Measurements from ENCODE around the gene FOXN1.
A peak's percentile ranks its signal among the peaks of the same experiment; 100 is the strongest.
"Not testable (repeated sequence)": the region's sequence is repeated elsewhere in the genome, so short reads cannot be mapped to it uniquely, and the experiment has no call there.

The FOXN1 gene

GRCh38 chr17:28572259-28573039 is 66.3 kb downstream of the FOXN1 start:
- Mint-ChIP-seq H3K27ac (peak overlapping the region; percentile 93), H3K36me3 (ENCODE audit: low read depth) (peaks cover 29% of the 10 kb centered on the region), H3K4me3 (peak overlapping the region; percentile 94), H3K4me1 (peaks cover 58% of the 10 kb centered on the region), H3K9me3 (no peaks in the 10 kb centered on the region), H3K27me3 (no peaks in the 10 kb centered on the region)
- no peak for DNase-seq
- ATAC-seq: no peak

- H3K4me1 Mint-ChIP-seq: peaks cover 53% of the 10 kb centered on the region
- H3K36me3 Mint-ChIP-seq (ENCODE audit: low read depth): peaks cover 32% of the 10 kb centered on the region
- H3K9me3 Mint-ChIP-seq: no peaks in the 10 kb centered on the region
- H3K27ac Mint-ChIP-seq: no peak overlapping the region
- ATAC-seq: no peak
- no peaks in the 10 kb centered on the region for H3K27me3 Mint-ChIP-seq
- no peak overlapping the region for H3K4me3 Mint-ChIP-seq
- no peak for DNase-seq
These were observed 66.9 kb downstream of the FOXN1 start for GRCh38 chr17:28573040-28573380.

GRCh38 chr17:28573521-28573920 is 67.4 kb downstream of the FOXN1 start:
- DNase-seq: no peak
- H3K27me3 Mint-ChIP-seq: no peaks in the 10 kb centered on the region
- ATAC-seq: no peak
- no peak overlapping the region for H3K4me3 Mint-ChIP-seq
- H3K9me3 Mint-ChIP-seq: no peaks in the 10 kb centered on the region
- peaks cover 33% of the 10 kb centered on the region for H3K36me3 Mint-ChIP-seq (ENCODE audit: low read depth)
- no peak overlapping the region for H3K27ac Mint-ChIP-seq
- peaks cover 49% of the 10 kb centered on the region for H3K4me1 Mint-ChIP-seq

- H3K4me1 Mint-ChIP-seq: peaks cover 47% of the 10 kb centered on the region
- no peak overlapping the region for H3K27ac Mint-ChIP-seq
- no peak for DNase-seq
- H3K27me3 Mint-ChIP-seq: no peaks in the 10 kb centered on the region
- ATAC-seq: no peak
- H3K9me3 Mint-ChIP-seq: no peaks in the 10 kb centered on the region
- no peak overlapping the region for H3K4me3 Mint-ChIP-seq
- peaks cover 30% of the 10 kb centered on the region for H3K36me3 Mint-ChIP-seq (ENCODE audit: low read depth)
These were observed 67.9 kb downstream of the FOXN1 start for GRCh38 chr17:28573966-28574480.

DNA sequence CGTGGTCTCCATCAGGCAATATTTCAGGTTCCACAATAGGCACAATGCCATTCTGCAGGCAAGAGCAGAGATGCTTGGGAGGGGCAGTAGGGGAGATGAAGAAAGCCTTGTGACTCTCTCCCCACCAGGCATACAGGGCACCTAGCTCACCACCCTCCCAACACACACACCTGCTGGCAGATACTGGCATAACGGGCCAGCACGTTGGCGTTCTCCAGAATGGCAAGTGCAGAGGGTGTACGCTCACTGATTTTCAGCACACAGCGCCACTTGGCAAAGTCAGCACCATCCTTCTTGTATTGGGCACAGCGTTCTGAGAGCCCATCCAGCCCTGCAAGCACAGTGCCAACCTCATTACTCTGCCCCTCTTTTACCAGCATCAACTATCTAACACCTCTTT is 68.4 kb downstream of the FOXN1 start:
- H3K4me3 Mint-ChIP-seq: peak overlapping the region; percentile 1
- H3K4me1 Mint-ChIP-seq: peaks cover 46% of the 10 kb centered on the region
- H3K36me3 Mint-ChIP-seq (ENCODE audit: low read depth): peaks cover 31% of the 10 kb centered on the region
- DNase-seq (no peak), ATAC-seq (no peak)
- H3K9me3 Mint-ChIP-seq: no peaks in the 10 kb centered on the region
- H3K27me3 Mint-ChIP-seq: no peaks in the 10 kb centered on the region
- no peak overlapping the region for H3K27ac Mint-ChIP-seq

GRCh38 chr17:28575126-28575795 is 69.1 kb downstream of the FOXN1 start:
- Mint-ChIP-seq H3K9me3 (no peaks in the 10 kb centered on the region), H3K4me3 (peak overlapping the region; percentile 1), H3K27me3 (no peaks in the 10 kb centered on the region), H3K4me1 (peaks cover 42% of the 10 kb centered on the region), H3K36me3 (ENCODE audit: low read depth) (peaks cover 30% of the 10 kb centered on the region), H3K27ac (no peak overlapping the region)
- ATAC-seq (no peak), DNase-seq (no peak)

- H3K4me1 Mint-ChIP-seq: peaks cover 37% of the 10 kb centered on the region
- H3K4me3 Mint-ChIP-seq: peak overlapping the region; percentile 83
- H3K36me3 Mint-ChIP-seq (ENCODE audit: low read depth): peaks cover 33% of the 10 kb centered on the region
- not testable (repeated sequence) for DNase-seq, H3K9me3 Mint-ChIP-seq, H3K27me3 Mint-ChIP-seq, ATAC-seq
- peak overlapping the region; percentile 68 for H3K27ac Mint-ChIP-seq
These were observed 69.9 kb downstream of the FOXN1 start for GRCh38 chr17:28576016-28576415.

DNA sequence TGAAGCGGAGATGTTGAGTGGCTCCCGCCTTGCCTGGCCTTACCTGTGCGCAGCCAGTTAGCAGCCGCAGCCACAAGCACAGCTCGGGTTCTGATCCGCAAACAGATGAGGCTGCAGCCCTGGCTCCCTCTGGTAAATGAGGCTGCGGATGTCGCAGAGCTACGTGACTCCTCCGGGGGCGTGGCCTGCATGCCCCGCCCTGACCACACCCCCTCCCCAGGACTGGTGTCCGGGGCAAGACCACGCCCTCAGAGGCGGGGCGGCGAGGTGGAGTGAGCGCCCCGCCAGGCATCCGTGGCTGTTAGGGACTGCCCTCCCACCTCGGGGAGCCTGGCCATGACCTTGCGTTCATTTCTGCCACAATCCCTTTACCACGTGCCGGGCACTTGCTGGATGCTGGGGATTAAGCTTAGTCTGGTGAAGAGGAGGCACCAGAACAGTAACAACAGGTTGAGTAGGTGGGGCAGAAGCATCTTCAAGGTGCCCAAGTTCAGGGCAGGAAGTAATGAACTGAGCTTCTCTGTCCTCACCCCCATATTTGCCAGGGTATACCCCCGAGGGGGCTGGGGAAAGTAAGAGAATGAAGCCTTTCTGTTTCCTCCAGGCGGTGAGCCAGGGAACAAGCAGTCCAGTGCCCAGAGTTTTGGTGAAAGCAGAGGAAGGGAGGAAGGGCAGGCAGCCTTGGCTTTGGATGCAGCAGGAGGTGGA is 70.8 kb downstream of the FOXN1 start, which contains the start of gene ALDOC:
Gene ALDOC, minus strand, starts transcription at position 138 of the 708 bp plus-strand sequence. CDS start 1,363 bp downstream, outside the sequence.
- H3K4me1 Mint-ChIP-seq: peaks cover 34% of the 10 kb centered on the region
- H3K36me3 Mint-ChIP-seq (ENCODE audit: low read depth): peaks cover 33% of the 10 kb centered on the region
- H3K27me3 Mint-ChIP-seq: no peaks in the 10 kb centered on the region

GRCh38 chr17:28577466-28577824 is 71.3 kb downstream of the FOXN1 start:
- no peak for ATAC-seq
- Mint-ChIP-seq H3K27ac (no peak overlapping the region), H3K27me3 (no peaks in the 10 kb centered on the region), H3K9me3 (no peaks in the 10 kb centered on the region), H3K4me1 (peaks cover 28% of the 10 kb centered on the region), H3K36me3 (ENCODE audit: low read depth) (peaks cover 33% of the 10 kb centered on the region), H3K4me3 (no peak overlapping the region)
- no peak for DNase-seq

More for the DNA sequence above, 70.8 kb downstream of the FOXN1 start, which contains the start of gene ALDOC:
- DNase-seq: peak; percentile 99
- peak; percentile 94 for ATAC-seq
- no peaks in the 10 kb centered on the region for H3K9me3 Mint-ChIP-seq
- peak within 1 kb of the TSS; percentile 90 for H3K27ac Mint-ChIP-seq
- H3K4me3 Mint-ChIP-seq: peak within 1 kb of the TSS; percentile 83

- Mint-ChIP-seq H3K27ac (peak overlapping the region; percentile 53), H3K4me3 (no peak overlapping the region), H3K9me3 (no peaks in the 10 kb centered on the region), H3K27me3 (no peaks in the 10 kb centered on the region), H3K4me1 (peaks cover 22% of the 10 kb centered on the region), H3K36me3 (ENCODE audit: low read depth) (peaks cover 33% of the 10 kb centered on the region)
- DNase-seq: no peak
- ATAC-seq: no peak
These were observed 72.4 kb downstream of the FOXN1 start for GRCh38 chr17:28578246-28579195.

- Mint-ChIP-seq H3K4me3 (no peak overlapping the region), H3K27ac (peak overlapping the region; percentile 53)
- no peak for ATAC-seq
These were observed 73.4 kb downstream of the FOXN1 start for GRCh38 chr17:28579526-28579925.

GRCh38 chr17:28580959-28581358 is 74.8 kb downstream of the FOXN1 start:
- H3K27me3 Mint-ChIP-seq: no peaks in the 10 kb centered on the region
- H3K27ac Mint-ChIP-seq: no peak overlapping the region
- H3K4me1 Mint-ChIP-seq: peaks cover 22% of the 10 kb centered on the region
- ATAC-seq (no peak), DNase-seq (no peak)
- H3K4me3 Mint-ChIP-seq: no peak overlapping the region
- H3K9me3 Mint-ChIP-seq: no peaks in the 10 kb centered on the region
- peaks cover 36% of the 10 kb centered on the region for H3K36me3 Mint-ChIP-seq (ENCODE audit: low read depth)

More at GRCh38 chr17:28579526-28579925, 73.4 kb downstream of the FOXN1 start:
- Mint-ChIP-seq H3K36me3 (ENCODE audit: low read depth) (peaks cover 29% of the 10 kb centered on the region), H3K4me1 (peaks cover 22% of the 10 kb centered on the region), H3K27me3 (no peaks in the 10 kb centered on the region), H3K9me3 (no peaks in the 10 kb centered on the region)
- no peak for DNase-seq

DNA sequence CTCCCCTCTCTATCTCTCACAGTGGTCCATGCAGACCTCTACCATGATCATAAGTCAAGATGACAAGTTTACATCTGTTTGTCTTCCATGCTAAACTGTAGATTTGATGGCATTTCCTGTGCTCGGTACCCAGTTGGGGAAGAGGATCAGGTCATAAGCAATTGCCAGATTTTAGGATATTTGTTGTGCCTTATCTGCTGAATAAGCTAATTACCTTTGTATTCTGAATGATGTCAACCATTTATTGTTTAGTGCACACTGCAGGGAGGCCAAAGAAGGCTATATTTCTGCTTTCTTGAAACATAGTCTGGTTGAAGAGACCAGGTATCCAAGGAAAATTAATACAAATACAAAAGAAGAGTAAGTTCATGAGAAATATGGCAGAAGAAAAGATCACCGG is 76.4 kb downstream of the FOXN1 start:
- Mint-ChIP-seq H3K27me3 (no peaks in the 10 kb centered on the region), H3K27ac (no peak overlapping the region), H3K4me1 (peaks cover 9% of the 10 kb centered on the region), H3K9me3 (no peaks in the 10 kb centered on the region), H3K36me3 (ENCODE audit: low read depth) (peaks cover 37% of the 10 kb centered on the region), H3K4me3 (no peak overlapping the region)
- no peak for ATAC-seq
- DNase-seq: no peak

DNA sequence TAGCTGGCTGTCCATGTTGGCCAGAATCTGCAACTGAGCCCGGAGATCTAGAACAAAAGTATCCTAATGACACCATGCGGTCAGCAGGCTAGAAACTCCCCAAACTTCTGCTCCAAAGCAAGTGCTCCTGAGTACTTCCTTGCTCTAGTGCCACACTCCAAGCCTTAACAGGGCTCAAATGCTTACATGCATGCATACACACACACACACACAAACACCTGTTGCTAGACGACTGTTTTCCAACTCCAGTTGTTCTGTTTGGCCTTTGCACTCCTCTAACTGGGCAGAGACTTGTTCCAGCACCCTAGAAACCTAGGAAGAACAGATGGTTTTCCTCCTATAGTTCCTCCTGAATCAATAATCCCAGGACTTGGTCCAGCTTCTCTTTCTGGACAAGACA is 78.3 kb downstream of the FOXN1 start:
- no peaks in the 10 kb centered on the region for H3K27me3 Mint-ChIP-seq
- peaks cover 5% of the 10 kb centered on the region for H3K4me1 Mint-ChIP-seq
- H3K36me3 Mint-ChIP-seq (ENCODE audit: low read depth): peaks cover 34% of the 10 kb centered on the region
- DNase-seq (no peak), ATAC-seq (no peak)
- H3K9me3 Mint-ChIP-seq: no peaks in the 10 kb centered on the region
- H3K27ac Mint-ChIP-seq: no peak overlapping the region
- no peak overlapping the region for H3K4me3 Mint-ChIP-seq

All from activated naive CD8-positive, alpha-beta T cell treated with anti-CD3 and anti-CD28 coated beads, Interleukin-2, amount 50 U/mL, for 24 hours (primary cell).